Lung (tissue), 12 donors: ENCODE measurements around the gene SLC23A2. TPM values are rescaled to one million over a fixed set of nuclear protein-coding genes. Genes with fewer than 3 reads are reported as not detected.

ENCODE experiments used
- ATAC-seq: fragments of 200-7000 bp; cut with Tn5 transposase; one replicate; pipeline ENCODE4 v1.9.1; 2020; ENCODE audit warnings: moderate number of reproducible peaks; ENCODE audit not compliant: insufficient read depth, low FRiP score
- DNase-seq, 3 donors: peaks; one replicate each; pipeline ENCODE4 v3.0.0-alpha.2; 2013 to 2017
- H3K27ac ChIP-seq, 2 donors: one replicate each; pipeline ENCODE4 v1.5.1; 2013; ENCODE audit warnings: mild to moderate bottlenecking in 2 of 2, moderate library complexity in 2 of 2, control low read depth in 1 of 2, inconsistent platforms in 1 of 2, low read depth in 1 of 2, low read length in 1 of 2
- H3K27me3 ChIP-seq, 3 donors: one replicate each; pipeline ENCODE4 v1.5.1; 2013; ENCODE audit warnings: low read length in 2 of 3; ENCODE audit not compliant: control insufficient read depth in 3 of 3, insufficient read depth in 3 of 3
- H3K36me3 ChIP-seq, 4 donors: one replicate each; pipeline ENCODE4 v1.5.1; 2013; ENCODE audit warnings: low read length in 4 of 4, mild to moderate bottlenecking in 1 of 4, moderate library complexity in 1 of 4; ENCODE audit not compliant: control insufficient read depth in 4 of 4, insufficient read depth in 4 of 4
- H3K4me1 ChIP-seq, 5 donors: one replicate each; pipeline ENCODE4 v1.5.1; 2013; ENCODE audit warnings: low read length in 5 of 5, mild to moderate bottlenecking in 2 of 5, moderate library complexity in 1 of 5; ENCODE audit not compliant: control insufficient read depth in 5 of 5, insufficient read depth in 5 of 5
- H3K4me3 ChIP-seq: one replicate; pipeline ENCODE4 v1.5.1; 2013; ENCODE audit warnings: mild to moderate bottlenecking, control low read depth, moderate library complexity
- H3K9ac ChIP-seq, 2 donors: one replicate each; pipeline ENCODE4 v1.5.1; 2013; ENCODE audit warnings: low read length in 2 of 2, control low read depth in 1 of 2; ENCODE audit not compliant: insufficient read depth in 1 of 2
- H3K9me3 ChIP-seq, 4 donors: one replicate each; pipeline ENCODE4 v1.5.1; 2013; ENCODE audit warnings: low read length in 3 of 4, mild to moderate bottlenecking in 1 of 4, moderate library complexity in 1 of 4; ENCODE audit not compliant: control insufficient read depth in 4 of 4, insufficient read depth in 3 of 4
- CTCF ChIP-seq: IDR thresholded peaks from 2 replicates; pipeline ENCODE4 v1.5.1; 2012; ENCODE audit warnings: mild to moderate bottlenecking; ENCODE audit errors: control extremely low read depth, extremely low read depth
- WGBS, 2 donors: extraction: QIAGEN DNeasy Blood & Tissue Kit; methylation state at CpG; one replicate each; pipeline ENCODE4 v1.1.7; 2013; 5-methylcytosine and 5-hydroxymethylcytosine counted together
- polyA plus RNA-seq, 2 donors: library from polyadenylated mRNA; stranded (reverse); fragments of 200-250 nt; gene quantifications; one replicate each; pipeline ENCODE4 v1.2.1, GENCODE V29; 2013
- total RNA-seq, 2 donors: library from RNA; depleted of rRNA in 1 of 2; stranded (reverse); fragments of >200 nt in 1 of 2; gene quantifications; one replicate each; pipeline ENCODE4 v1.2.1, GENCODE V29; 2014 to 2021
- donor health status: control.
- donor health status: control.
- donor health status: Bipolar disorder and iron deficiency.
- donor health status: healthy.
- donor health status: DM: yes; HTN: yes; CAD: no.

The SLC23A2 gene
- total and polyA plus RNA-seq, 4 donors, result 6.0 to 23.5 (median 14.3) TPM

GRCh38 chr20:4809707-4810106 is 191.6 kb downstream of the SLC23A2 start:
- ATAC-seq (no peak), DNase-seq (no peak)
- peaks cover 0 to 8% (median 1%) of the 10 kb centered on the region in 4 donors for H3K36me3 ChIP-seq
- peak overlapping the region in 1 of 2 donors; percentile 27 for H3K27ac ChIP-seq
- TF ChIP-seq CTCF, result no peak
- no peak overlapping the region for H3K4me3 ChIP-seq
- H3K9ac ChIP-seq, result no peak overlapping the region
- H3K4me1 ChIP-seq, result peaks cover 0 to 41% (median 0%) of the 10 kb centered on the region in 5 donors
- 28 to 49% methylated on average over 8 of the region's 8 CpGs for WGBS, 2 donors
- H3K27me3 ChIP-seq, result no peaks in the 10 kb centered on the region
- no peaks in the 10 kb centered on the region for H3K9me3 ChIP-seq

GRCh38 chr20:4808872-4809271 is 192.4 kb downstream of the SLC23A2 start:
- no peaks in the 10 kb centered on the region for H3K27me3 ChIP-seq
- TF ChIP-seq CTCF, result no peak
- peaks cover 0 to 39% (median 0%) of the 10 kb centered on the region in 5 donors for H3K4me1 ChIP-seq
- no peak for DNase-seq
- no peak for ATAC-seq
- H3K9ac ChIP-seq, result no peak overlapping the region
- no peaks in the 10 kb centered on the region for H3K9me3 ChIP-seq
- no peak overlapping the region for H3K4me3 ChIP-seq
- WGBS, 2 donors, result 4 to 59% methylated on average over 1 of the region's 1 CpG
- H3K36me3 ChIP-seq, result peaks cover 0 to 7% (median 1%) of the 10 kb centered on the region in 4 donors
- peak overlapping the region in 1 of 2 donors; percentile 27 for H3K27ac ChIP-seq

- no peak for TF ChIP-seq CTCF
- H3K27me3 ChIP-seq, result no peaks in the 10 kb centered on the region
- no peak for DNase-seq
- peaks cover 0 to 10% (median 4%) of the 10 kb centered on the region in 4 donors for H3K36me3 ChIP-seq
- no peaks in the 10 kb centered on the region for H3K9me3 ChIP-seq
- ATAC-seq, result no peak
- H3K4me1 ChIP-seq, result peaks cover 0 to 16% (median 0%) of the 10 kb centered on the region in 5 donors
- no peak overlapping the region for H3K9ac ChIP-seq
- 80 to 87% methylated on average over 16 to 18 of the region's 18 CpGs for WGBS, 2 donors
- no peak overlapping the region for H3K27ac ChIP-seq
- no peak overlapping the region for H3K4me3 ChIP-seq
These were observed 195.5 kb downstream of the SLC23A2 start for GRCh38 chr20:4805663-4806449.
